A549 (cell line): ENCODE measurements around the gene TMEM190. TPM values are rescaled to one million over a fixed set of nuclear protein-coding genes. Genes with fewer than 3 reads are reported as not detected.
"Not testable (repeated sequence)": the region's sequence is repeated elsewhere in the genome, so short reads cannot be mapped to it uniquely, and the experiment has no call there.

Experiments
- ATAC-seq, 2 experiments: fragments of 200-7000 bp in 1 of 2; fragments of >200 bp in 1 of 2; cut with Nextera tagmentation in 1 of 2; cut with Tn5 transposase in 1 of 2; 3 replicates each; pipeline versions ENCODE4 v1.8.0 to v1.9.1; 2018 to 2020; ENCODE audit warnings: mild to moderate bottlenecking in 1 of 2, moderate library complexity in 1 of 2
- CTCF ChIA-PET: fragments of 300-600 bp; sonication (Branson Sonifier 250); formaldehyde crosslinking; extraction: SDS; loops from one replicate; lab custom pipeline; 2021; ENCODE audit warnings: antibody characterized with exemption, inconsistent platforms; lab: Yijun Ruan, JAX
- POLR2A ChIA-PET: fragments of 350-600 bp; formaldehyde crosslinking; extraction: SDS; loops from one replicate; lab custom pipeline; 2021; ENCODE audit warnings: antibody characterized with exemption, inconsistent platforms; lab: Yijun Ruan, JAX
- DNase-seq, 2 experiments: peaks; one replicate each; pipeline versions ENCODE4 v3.0.0 to v3.0.0-alpha.2; 2011 to 2016; ENCODE audit warnings: low read depth in 1 of 2, low spot score in 1 of 2
- FAIRE-seq: peaks from 2 replicates; lab custom pipeline; 2011; peaks lifted over from hg19 to GRCh38; lab: Jason Lieb, UNC
- H3K27ac ChIP-seq, 2 experiments: fragments of >200 bp; sonication (Bioruptor Twin); formaldehyde crosslinking; 3 replicates each; pipeline ENCODE4 v1.5.1; 2016 to 2017
- H3K4me1 ChIP-seq: fragments of >200 bp; sonication (Bioruptor Twin); formaldehyde crosslinking; 3 replicates; pipeline ENCODE4 v1.6.1; 2016
- H3K4me2 ChIP-seq: fragments of >200 bp; sonication (Bioruptor Twin); formaldehyde crosslinking; 3 replicates; pipeline ENCODE4 v1.6.1; 2016
- H3K4me3 ChIP-seq: fragments of >200 bp; sonication (Bioruptor Twin); formaldehyde crosslinking; 3 replicates; pipeline ENCODE4 v1.5.1; 2016
- H3K9me3 ChIP-seq: fragments of >200 bp; sonication (Bioruptor Twin); formaldehyde crosslinking; 3 replicates; pipeline ENCODE4 v1.6.1; 2016
- BHLHE40 ChIP-seq: IDR thresholded peaks from 2 replicates; pipeline ENCODE4 v1.6.1; 2012; ENCODE audit warnings: low read depth, low read length, inconsistent platforms
- CHD2 ChIP-seq: fragments of 150-350 bp; IDR thresholded peaks from 2 replicates; pipeline ENCODE4 v1.6.1; 2014; ENCODE audit warnings: low read length; ENCODE audit not compliant: partially characterized antibody
- E2F6 ChIP-seq: IDR thresholded peaks from 2 replicates; pipeline ENCODE4 v1.6.1; 2012; ENCODE audit warnings: low read depth, borderline replicate concordance
- FOSL2 ChIP-seq, 2 experiments: fragments of 450-650 bp in 1 of 2; fragments of >200 bp in 1 of 2; sonication (Bioruptor Twin) in 1 of 2; formaldehyde crosslinking; IDR thresholded peaks; 2 replicates each; pipeline versions ENCODE4 v1.5.0 to v1.6.1; 2016 to 2020; ENCODE audit warnings: mild to moderate bottlenecking in 1 of 2, moderate library complexity in 1 of 2
- GATA3 ChIP-seq: IDR thresholded peaks from 2 replicates; pipeline ENCODE4 v1.6.1; 2012; ENCODE audit warnings: borderline replicate concordance
- HES2 ChIP-seq: fragments of >200 bp; sonication (Bioruptor Twin); formaldehyde crosslinking; IDR thresholded peaks from 2 replicates; pipeline ENCODE4 v1.6.1; 2016
- HEYL ChIP-seq: fragments of 250-450 bp; sonication (Bioruptor Pico); IDR thresholded peaks from 2 replicates; pipeline ENCODE4 v1.8.0; 2021; ENCODE audit warnings: mild to moderate bottlenecking, moderate library complexity
- HOXA7 ChIP-seq: fragments of 250-450 bp; sonication (Bioruptor Pico); IDR thresholded peaks from 2 replicates; pipeline ENCODE4 v1.5.0; 2020; ENCODE audit warnings: mild to moderate bottlenecking, moderate library complexity
- HOXB5 ChIP-seq: fragments of 250-450 bp; sonication (Bioruptor Pico); IDR thresholded peaks from 2 replicates; pipeline ENCODE4 v1.5.0; 2020; ENCODE audit warnings: mild to moderate bottlenecking, moderate library complexity
- MAFK ChIP-seq: fragments of 450-650 bp; IDR thresholded peaks from 2 replicates; pipeline ENCODE4 v1.6.1; 2014; ENCODE audit not compliant: partially characterized antibody
- MAZ ChIP-seq: fragments of 150-350 bp; IDR thresholded peaks from 2 replicates; pipeline ENCODE4 v1.6.1; 2014; ENCODE audit warnings: antibody characterized with exemption, low read depth, low read length, borderline replicate concordance
- MYC ChIP-seq: IDR thresholded peaks from 2 replicates; pipeline ENCODE4 v1.6.1; 2012; ENCODE audit warnings: mild to moderate bottlenecking, inconsistent platforms, low read length, improper control_type of control experiment, borderline replicate concordance
- NPAS2 ChIP-seq: fragments of 250-450 bp; sonication (Bioruptor Pico); IDR thresholded peaks from 2 replicates; pipeline ENCODE4 v1.8.0; 2022; ENCODE audit warnings: mild to moderate bottlenecking, moderate library complexity, borderline replicate concordance
- PBX3 ChIP-seq: IDR thresholded peaks from 2 replicates; pipeline ENCODE4 v1.6.1; 2012
- POLR2A ChIP-seq: IDR thresholded peaks from 2 replicates; pipeline ENCODE4 v1.6.1; 2012; ENCODE audit warnings: mild to moderate bottlenecking, low read length
- POLR2AphosphoS2 ChIP-seq: conservative IDR thresholded peaks from 2 replicates; pipeline ENCODE4 v1.6.1; 2012; ENCODE audit warnings: low read length, improper control_type of control experiment, inconsistent platforms
- RARB ChIP-seq: fragments of 250-450 bp; sonication (Bioruptor Pico); IDR thresholded peaks from 2 replicates; pipeline ENCODE4 v1.8.0; 2021; ENCODE audit warnings: mild to moderate bottlenecking, moderate library complexity
- RCOR1 ChIP-seq: fragments of 150-350 bp; IDR thresholded peaks from 2 replicates; pipeline ENCODE4 v1.6.1; 2014; ENCODE audit warnings: antibody characterized with exemption, low read length, low read depth
- RFX5 ChIP-seq: fragments of 450-650 bp; IDR thresholded peaks from 2 replicates; pipeline ENCODE4 v1.7.1; 2014; ENCODE audit warnings: antibody characterized with exemption, mild to moderate bottlenecking, moderate library complexity
- SREBF2 ChIP-seq: fragments of 450-650 bp; IDR thresholded peaks from 2 replicates; pipeline ENCODE4 v1.6.1; 2014; ENCODE audit warnings: mild to moderate bottlenecking, moderate library complexity
- ZC3H11A ChIP-seq: fragments of 450-650 bp; IDR thresholded peaks from 2 replicates; pipeline ENCODE4 v1.6.1; 2014; ENCODE audit warnings: antibody characterized with exemption, mild to moderate bottlenecking
- ZNF302 ChIP-seq: fragments of 250-450 bp; sonication (Bioruptor Pico); IDR thresholded peaks from 2 replicates; pipeline ENCODE4 v1.9.0; 2021; ENCODE audit warnings: inconsistent platforms, mild to moderate bottlenecking, moderate library complexity
- ZSCAN20 ChIP-seq: fragments of 250-450 bp; sonication (Bioruptor Pico); IDR thresholded peaks from 2 replicates; pipeline ENCODE4 v1.8.0; 2022; ENCODE audit warnings: mild to moderate bottlenecking, moderate library complexity
- WGBS: methylation state at CpG from one replicate; pipeline ENCODE4 v1.1.6; 2017; ENCODE audit errors: missing lambda C conversion rate; 5-methylcytosine and 5-hydroxymethylcytosine counted together
- polyA plus RNA-seq, 4 experiments: library from polyadenylated mRNA; depleted of rRNA in 3 of 4; stranded (reverse); fragments of >200 nt; fragmentation: RNase III in 1 of 4; extraction: RNeasy Plus Mini Kit Qiagen cat#74134 plus additional on column Dnase treatment in 1 of 4; gene quantifications; 2 replicates in 3 of 4; 3 replicates in 1 of 4; pipeline ENCODE4 v1.2.3, GENCODE V29; 2011 to 2017

Gene TMEM190
- polyA plus RNA-seq, 2 of the 4 experiments (the other 2 are of a cell fraction), result 0.58 to 1.7 TPM

- POLR2A ChIA-PET, FAIRE-seq, H3K4me2 ChIP-seq, DNase-seq, H3K4me3 ChIP-seq, H3K9me3 ChIP-seq: not testable (repeated sequence)
- 0 out of 6 replicates have a peak, but pooled peaks of 1 of the 2 experiments have one; percentile 17 for ATAC-seq
- CTCF ChIA-PET, result interaction anchor here (0.7 to 21.1 kb wide), 4 partner anchors 16 to 38 kb away, joined by 3 to 306 read pairs (median 6); no protein-coding TSS in a partner anchor
- WGBS, result 83% methylated on average over 6 of the region's 6 CpGs
- Histone ChIP-seq H3K27ac (0 out of 6 replicates have a peak overlapping the region, but pooled peaks of 1 of the 2 experiments have one; percentile 3), H3K4me1 (peaks cover 17% of the 10 kb centered on the region)
- TF ChIP-seq FOSL2 (IDR thresholded peaks at IDR 0.05) (0 out of 2 replicates have a peak, but pooled peaks have one; percentile 6), FOSL2 (CRISPR knock-in tag; IDR thresholded peaks at IDR 0.05) (peak; percentile 22; the same call in 1 of the 2 replicates)
- TF ChIP-seq, all 56 proteins: peak for 1; not testable (repeated sequence) for 55
Observed at GRCh38 chr19:55329791-55330190, 46.8 kb upstream of the TMEM190 start.

- ChIA-PET POLR2A (no interaction called here), CTCF (interaction anchor here (1.2 to 4.4 kb wide), 3 partner anchors 12 to 50 kb away, joined by 4 to 34 read pairs (median 5); no protein-coding TSS in a partner anchor)
- no peak for FAIRE-seq
- no peak for ATAC-seq
- H3K4me3 ChIP-seq, result no peak overlapping the region
- WGBS, result 70% methylated on average over 11 of the region's 11 CpGs
- no peak for DNase-seq
- H3K27ac ChIP-seq, result peak overlapping the region in 1 of 2 experiments; percentile 20; a peak in 3 of 6 replicates
- peaks cover 10% of the 10 kb centered on the region for H3K4me1 ChIP-seq
- H3K4me2 ChIP-seq, result peak overlapping the region; percentile 1; the same call in 1 of the 3 replicates
- H3K9me3 ChIP-seq, result no peaks in the 10 kb centered on the region
- TF ChIP-seq HES2, result no peak
- no peak for TF ChIP-seq FOSL2 (IDR thresholded peaks at IDR 0.05)
- TF ChIP-seq FOSL2 (CRISPR knock-in tag; IDR thresholded peaks at IDR 0.05), result peak; percentile 29; the same call in 1 of the 2 replicates
Observed at GRCh38 chr19:55333870-55334269, 42.8 kb upstream of the TMEM190 start.

GRCh38 chr19:55336101-55336500, 40.5 kb upstream of the TMEM190 start:
- 66% methylated on average over 7 of the region's 7 CpGs for WGBS
- POLR2A ChIA-PET, result interaction anchor here (0.7 to 1.0 kb wide), 2 partner anchors 42 to 72 kb away, joined by 3 to 5 read pairs; no protein-coding TSS in a partner anchor
- Histone ChIP-seq H3K4me3 (no peak overlapping the region), H3K27ac (no peak overlapping the region)
- no peak for DNase-seq
- TF ChIP-seq ZC3H11A (no peak), HOXA7 (no peak), POLR2A (no peak), SREBF2 (no peak), MAFK (no peak)
- TF ChIP-seq, all 56 proteins: peak for 0
- CTCF ChIA-PET, result interaction anchor here (0.7 to 4.9 kb wide), 5 partner anchors 11 to 73 kb away, joined by 3 to 84 read pairs (median 24); partner anchors contain the start of gene TMEM150B
- ATAC-seq, result no peak
- no peaks in the 10 kb centered on the region for H3K9me3 ChIP-seq
- H3K4me2 ChIP-seq, result no peak overlapping the region
- H3K4me1 ChIP-seq, result peaks cover 10% of the 10 kb centered on the region
- FAIRE-seq, result no peak

- FAIRE-seq, result peak; percentile 100
- peak within 1 kb of the TSS; percentile 63 for H3K4me3 ChIP-seq
- peak within 1 kb of the TSS; percentile 90 to 93 for H3K27ac ChIP-seq
- ATAC-seq, result peak; percentile 81 to 92
- peak; percentile 100 for DNase-seq
- 2% methylated on average over 59 of the region's 63 CpGs for WGBS
- H3K9me3 ChIP-seq, result no peaks in the 10 kb centered on the region
- peak within 1 kb of the TSS; percentile 90 for H3K4me2 ChIP-seq
- POLR2A ChIA-PET, result interaction anchor here (0.6 to 2.8 kb wide), 31 partner anchors 9 to 267 kb away, joined by 3 to 47 read pairs (median 6); partner anchors contain the start of genes FIZ1, HSPBP1, IL11 and ISOC2
- CTCF ChIA-PET, result interaction anchor here (0.6 to 4.9 kb wide), 36 partner anchors 9 to 251 kb away, joined by 3 to 84 read pairs (median 4); partner anchors contain the start of genes SHISA7, TMEM150B and TMEM238
- peaks cover 17% of the 10 kb centered on the region for H3K4me1 ChIP-seq
- TF ChIP-seq ZNF302, result no peak
- TF ChIP-seq MAZ, result peak; percentile 93
- no peak for TF ChIP-seq HOXB5
- peak; percentile 3; the same call in 1 of the 2 replicates for TF ChIP-seq GATA3
- TF ChIP-seq POLR2AphosphoS2, result no peak
- TF ChIP-seq CHD2, result peak; percentile 59
- TF ChIP-seq RCOR1, result no peak
- TF ChIP-seq BHLHE40, result no peak
- TF ChIP-seq MYC, result 0 out of 2 replicates have a peak, but pooled peaks have one; percentile 20
- no peak for TF ChIP-seq HES2
- no peak for TF ChIP-seq FOSL2 (IDR thresholded peaks at IDR 0.05)
- no peak for TF ChIP-seq FOSL2 (CRISPR knock-in tag; IDR thresholded peaks at IDR 0.05)
- TF ChIP-seq ZSCAN20, result no peak
- no peak for TF ChIP-seq RARB (CRISPR knock-in tag)
- TF ChIP-seq E2F6, result peak; percentile 19; the same call in 1 of the 2 replicates
- no peak for TF ChIP-seq NPAS2 (CRISPR knock-in tag)
- TF ChIP-seq HOXA7, result no peak
- peak; percentile 90 for TF ChIP-seq RFX5
- TF ChIP-seq HEYL (CRISPR knock-in tag), result no peak
- peak; percentile 98 for TF ChIP-seq PBX3
Observed at GRCh38 chr19:55339105-55339888, 37.3 kb upstream of the TMEM190 start, which contains the start of gene KMT5C. KMT5C (plus strand) TSS chr19:55339876; CDS start chr19:55341937, 2,061 bp downstream.
